Stimulated activated CD8-positive, alpha-beta memory T cell treated with anti-CD3 and anti-CD28 coated beads, Interleukin-12 subunit alpha, Interleukin-12 subunit beta, amount 100 ng/mL, for 24 hours (primary cell): ENCODE data around the gene ITGB4.

Source experiments
- DNase-seq: peaks from one replicate; pipeline ENCODE4 v3.0.0-alpha.2; 2020; ENCODE audit errors: extremely low read depth

ITGB4 gene

GRCh38 chr17:75720656-75721462 lies at the start of gene ITGB4:
ITGB4 (plus strand) TSS chr17:75721459; CDS start chr17:75724704, 3,245 bp downstream.
- peak; percentile 9 for DNase-seq

GRCh38 chr17:75672011-75672410 lies 49.2 kb upstream of the ITGB4 start:
- DNase-seq: no peak

- DNase-seq: no peak
These were observed 47.8 kb upstream of the ITGB4 start for GRCh38 chr17:75673487-75673886.

GRCh38 chr17:75676461-75676860 lies 44.8 kb upstream of the ITGB4 start:
- no peak for DNase-seq

- no peak for DNase-seq
These were observed 41.5 kb upstream of the ITGB4 start for GRCh38 chr17:75679706-75680211.

GRCh38 chr17:75680431-75680830 lies 40.8 kb upstream of the ITGB4 start:
- DNase-seq: no peak

GRCh38 chr17:75681289-75681688 lies 40.0 kb upstream of the ITGB4 start:
- no peak for DNase-seq

GRCh38 chr17:75683583-75683982 lies 37.7 kb upstream of the ITGB4 start:
- no peak for DNase-seq

GRCh38 chr17:75684249-75684648 lies 37.0 kb upstream of the ITGB4 start:
- no peak for DNase-seq

GRCh38 chr17:75684924-75685323 lies 36.3 kb upstream of the ITGB4 start:
- DNase-seq: no peak

GRCh38 chr17:75685499-75685898 lies 35.8 kb upstream of the ITGB4 start:
- no peak for DNase-seq

GRCh38 chr17:75688209-75688825 lies 32.9 kb upstream of the ITGB4 start:
- no peak for DNase-seq

- DNase-seq: no peak
These were observed 31.8 kb upstream of the ITGB4 start for GRCh38 chr17:75689441-75689873.

GRCh38 chr17:75691371-75691791 lies 29.9 kb upstream of the ITGB4 start:
- DNase-seq: no peak

GRCh38 chr17:75691801-75692626 lies 29.2 kb upstream of the ITGB4 start:
- no peak for DNase-seq

GRCh38 chr17:75692976-75693375 lies 28.3 kb upstream of the ITGB4 start:
- DNase-seq: no peak

- DNase-seq: no peak
These were observed 27.5 kb upstream of the ITGB4 start for GRCh38 chr17:75693500-75694481.

GRCh38 chr17:75694536-75694935 lies 26.7 kb upstream of the ITGB4 start:
- DNase-seq: no peak

GRCh38 chr17:75695141-75695829 lies 26.0 kb upstream of the ITGB4 start:
- no peak for DNase-seq

- DNase-seq: no peak
These were observed 25.4 kb upstream of the ITGB4 start for GRCh38 chr17:75695830-75696271.
